Spleen (tissue), 7 donors: ENCODE data around the gene OR10G6.

Experiments
- CTCF ChIP-seq, 11 experiments: fragments of 200-600 bp in 7 of 11; fragments of 450-650 bp in 4 of 11; sonication (generic) in 4 of 11; IDR thresholded peaks in 8 of 11; conservative IDR thresholded peaks in 3 of 11; 1 replicate in 7 of 11; 2 replicates in 4 of 11; pipeline versions ENCODE4 v1.4.0 to v1.8.0; 2016 to 2021; ENCODE audit warnings: antibody characterized with exemption in 11 of 11, inconsistent platforms in 4 of 11, mild to moderate bottlenecking in 1 of 11
- POLR2A ChIP-seq, 3 donors: fragments of 450-650 bp; IDR thresholded peaks; one replicate each; pipeline ENCODE4 v1.5.1; 2017; ENCODE audit warnings: antibody characterized with exemption in 3 of 3, mild to moderate bottlenecking in 1 of 3
- POLR2AphosphoS5 ChIP-seq, 3 donors: sonication (generic); formaldehyde crosslinking; IDR thresholded peaks; one replicate each; pipeline ENCODE4 v1.5.1; 2017; ENCODE audit warnings: antibody characterized with exemption in 3 of 3
- donor health status: DM: no; HTN: no; CAD: no; lungs with moderate emphysema.
- donor health status: DM: no; HTN: no; CAD: no.
- donor health status: DM: no; HTN: no; CAD: no.

- no peak for TF ChIP-seq POLR2A (IDR thresholded peaks at IDR 0.05)
- no peak for TF ChIP-seq CTCF (IDR thresholded peaks at IDR 0.05 in 8 of 11, conservative IDR thresholded peaks at IDR 0.05 in 3 of 11)
- TF ChIP-seq POLR2AphosphoS5 (IDR thresholded peaks at IDR 0.05): no peak
Measured at GRCh38 chr11:124026498-124026897, 31.5 kb upstream of the OR10G6 start, which contains the start of gene OR10G8.
